Liver (tissue), 3 donors: ENCODE measurements around the gene DPAGT1.

ENCODE experiments used
- EGR1 ChIP-seq, 2 donors: IDR thresholded peaks; 2 replicates each; pipeline ENCODE4 v1.6.1; 2016 to 2018; ENCODE audit warnings: antibody characterized with exemption in 2 of 2, low read depth in 2 of 2
- GABPA ChIP-seq, 2 donors: IDR thresholded peaks in 1 of 2; conservative IDR thresholded peaks in 1 of 2; 2 replicates each; pipeline ENCODE4 v1.6.1; 2016; ENCODE audit warnings: antibody characterized with exemption in 2 of 2, mild to moderate bottlenecking in 1 of 2, moderate library complexity in 1 of 2
- HNF4G ChIP-seq: IDR thresholded peaks from 2 replicates; pipeline ENCODE4 v1.6.1; 2016; ENCODE audit warnings: antibody characterized with exemption
- JUND ChIP-seq, 2 donors: IDR thresholded peaks; 2 replicates each; pipeline ENCODE4 v1.6.1; 2016; ENCODE audit warnings: antibody characterized with exemption in 2 of 2
- MAX ChIP-seq: IDR thresholded peaks from 2 replicates; pipeline ENCODE4 v1.6.1; 2016; ENCODE audit warnings: antibody characterized with exemption
- RAD21 ChIP-seq, 2 donors: IDR thresholded peaks; 2 replicates each; pipeline ENCODE4 v1.6.1; 2016; ENCODE audit warnings: antibody characterized with exemption in 2 of 2, mild to moderate bottlenecking in 2 of 2
- REST ChIP-seq: IDR thresholded peaks from 2 replicates; pipeline ENCODE4 v1.6.1; 2016; ENCODE audit warnings: antibody characterized with exemption, mild to moderate bottlenecking
- RXRA ChIP-seq, 2 donors: IDR thresholded peaks; 2 replicates each; pipeline ENCODE4 v1.6.1; 2017 to 2018; ENCODE audit warnings: antibody characterized with exemption in 2 of 2, mild to moderate bottlenecking in 1 of 2
- SP1 ChIP-seq: IDR thresholded peaks from 2 replicates; pipeline ENCODE4 v1.6.1; 2018; ENCODE audit warnings: antibody characterized with exemption, mild to moderate bottlenecking
- TAF1 ChIP-seq: conservative IDR thresholded peaks from 2 replicates; pipeline ENCODE4 v1.6.1; 2016; ENCODE audit warnings: antibody characterized with exemption, mild to moderate bottlenecking
- YY1 ChIP-seq: IDR thresholded peaks from 2 replicates; pipeline ENCODE4 v1.6.1; 2016; ENCODE audit warnings: antibody characterized with exemption, mild to moderate bottlenecking
- TF ChIP-seq, protein P1 (sequence below): fragments of 150-350 bp; IDR thresholded peaks from 2 replicates; pipeline ENCODE4 v1.5.1; 2017; ENCODE audit warnings: improper control_type of control experiment, low read depth, low read length; ENCODE audit not compliant: missing input control
- donor health status: healthy.
- donor health status: healthy.

DNA sequence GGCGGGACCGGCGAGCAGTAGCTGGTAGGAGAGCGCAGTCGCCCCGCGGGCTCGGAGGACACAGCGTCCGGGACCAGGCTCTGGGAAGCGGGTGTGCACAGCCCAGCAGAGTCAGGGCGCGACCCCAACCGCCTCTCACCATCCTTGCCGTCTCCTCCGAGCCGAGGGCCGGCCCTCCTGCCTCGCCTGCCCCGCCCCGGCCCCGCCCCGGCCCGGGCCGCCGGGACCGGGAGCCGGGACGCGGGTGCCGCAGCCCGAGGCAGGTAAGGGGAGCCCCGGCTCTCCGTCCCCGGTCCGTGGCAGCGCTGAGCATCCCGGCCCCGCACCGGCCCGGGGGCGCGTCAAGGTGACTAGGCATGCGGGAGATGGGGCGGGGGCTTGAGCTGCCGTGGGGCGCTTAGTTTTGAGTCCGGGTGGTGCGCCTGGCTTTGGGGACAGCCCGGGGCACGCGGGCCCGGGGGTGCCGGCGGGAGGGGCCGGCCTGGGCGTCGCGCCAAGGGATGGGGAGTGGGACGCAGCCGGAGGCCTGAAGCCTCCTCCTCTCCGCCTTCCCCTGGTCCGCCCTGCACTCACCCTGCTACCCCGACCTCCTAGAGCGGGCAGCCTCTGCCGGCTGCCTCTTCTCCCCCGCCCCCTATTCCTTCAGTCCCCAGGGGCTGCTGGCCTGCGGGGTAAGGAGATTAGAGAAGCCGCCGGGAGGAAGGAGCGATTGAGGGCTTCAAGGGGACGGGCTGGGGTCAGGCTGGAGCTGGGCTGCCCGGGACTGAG is 47.5 kb upstream of the DPAGT1 start, which contains the start of gene ABCG4:
- TF ChIP-seq, protein P1, sequence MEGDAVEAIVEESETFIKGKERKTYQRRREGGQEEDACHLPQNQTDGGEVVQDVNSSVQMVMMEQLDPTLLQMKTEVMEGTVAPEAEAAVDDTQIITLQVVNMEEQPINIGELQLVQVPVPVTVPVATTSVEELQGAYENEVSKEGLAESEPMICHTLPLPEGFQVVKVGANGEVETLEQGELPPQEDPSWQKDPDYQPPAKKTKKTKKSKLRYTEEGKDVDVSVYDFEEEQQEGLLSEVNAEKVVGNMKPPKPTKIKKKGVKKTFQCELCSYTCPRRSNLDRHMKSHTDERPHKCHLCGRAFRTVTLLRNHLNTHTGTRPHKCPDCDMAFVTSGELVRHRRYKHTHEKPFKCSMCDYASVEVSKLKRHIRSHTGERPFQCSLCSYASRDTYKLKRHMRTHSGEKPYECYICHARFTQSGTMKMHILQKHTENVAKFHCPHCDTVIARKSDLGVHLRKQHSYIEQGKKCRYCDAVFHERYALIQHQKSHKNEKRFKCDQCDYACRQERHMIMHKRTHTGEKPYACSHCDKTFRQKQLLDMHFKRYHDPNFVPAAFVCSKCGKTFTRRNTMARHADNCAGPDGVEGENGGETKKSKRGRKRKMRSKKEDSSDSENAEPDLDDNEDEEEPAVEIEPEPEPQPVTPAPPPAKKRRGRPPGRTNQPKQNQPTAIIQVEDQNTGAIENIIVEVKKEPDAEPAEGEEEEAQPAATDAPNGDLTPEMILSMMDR, result no peak
- TF ChIP-seq TAF1 (no peak), YY1 (no peak), RAD21 (IDR thresholded peaks at IDR 0.05) (no peak), JUND (IDR thresholded peaks at IDR 0.05) (no peak), HNF4G (no peak), MAX (no peak), GABPA (IDR thresholded peaks at IDR 0.05 in 1 of 2, conservative IDR thresholded peaks at IDR 0.05 in 1 of 2) (no peak), REST (no peak), SP1 (no peak), RXRA (IDR thresholded peaks at IDR 0.05) (no peak), EGR1 (IDR thresholded peaks at IDR 0.05; ENCODE audit: low read depth in 2 of 2) (no peak)
